Neural cell (in vitro differentiated cells): Measurements from ENCODE around the gene MAPT. TPM values are rescaled to one million over a fixed set of nuclear protein-coding genes. Genes with fewer than 3 reads are reported as not detected.

ENCODE experiments used
- H2AFZ ChIP-seq: fragments of 200-600, 300-800 bp; sonication (generic), shearing (Covaris generic); 2 replicates; pipeline ENCODE4 v1.6.0; 2014; ENCODE audit warnings: low read depth, mild to moderate bottlenecking, antibody characterized with exemption, low read length, moderate library complexity
- H3F3A ChIP-seq: fragments of 200-600 bp; shearing (Covaris generic); 2 replicates; pipeline ENCODE4 v1.6.1; 2016; ENCODE audit warnings: mild to moderate bottlenecking, moderate library complexity, mixed read lengths, antibody characterized with exemption, low read length; ENCODE audit not compliant: insufficient read depth, poor library complexity, severe bottlenecking
- H3K27ac ChIP-seq: fragments of 200-600, 300-800 bp; sonication (generic), shearing (Covaris generic); 2 replicates; pipeline ENCODE4 v1.5.1; 2014; ENCODE audit warnings: mild to moderate bottlenecking, low read length, moderate library complexity
- H3K27me3 ChIP-seq: fragments of 300-800, 200-600 bp; sonication (generic), shearing (Covaris generic); 2 replicates; pipeline ENCODE4 v1.6.0; 2014; ENCODE audit warnings: mild to moderate bottlenecking, low read depth, low read length, moderate library complexity; ENCODE audit not compliant: insufficient read depth
- H3K36me3 ChIP-seq: fragments of 300-800, 200-600 bp; sonication (generic), shearing (Covaris generic); 2 replicates; pipeline ENCODE4 v1.5.1; 2014; ENCODE audit warnings: mild to moderate bottlenecking, antibody characterized with exemption, low read length, moderate library complexity; ENCODE audit not compliant: insufficient read depth
- H3K4me2 ChIP-seq: fragments of 300-800, 200-600 bp; sonication (generic), shearing (Covaris generic); 2 replicates; pipeline ENCODE4 v1.6.0; 2014; ENCODE audit warnings: mild to moderate bottlenecking, low read length
- H3K4me3 ChIP-seq: fragments of 300-800, 200-600 bp; sonication (generic), shearing (Covaris generic); 2 replicates; pipeline ENCODE4 v1.5.1; 2014; ENCODE audit warnings: mild to moderate bottlenecking, low read length, moderate library complexity
- H3K79me2 ChIP-seq: fragments of 200-600 bp; shearing (Covaris generic); replicated peaks from 2 replicates; pipeline ENCODE4 v1.6.0; 2014; ENCODE audit warnings: mild to moderate bottlenecking, low read length, moderate library complexity; ENCODE audit not compliant: insufficient read depth
- H3K9ac ChIP-seq: fragments of 300-800, 200-600 bp; sonication (generic), shearing (Covaris generic); 2 replicates; pipeline ENCODE4 v1.6.1; 2016; ENCODE audit warnings: mild to moderate bottlenecking, low read length, mixed read lengths
- H3K9me2 ChIP-seq: fragments of 200-600 bp; shearing (Covaris generic); 2 replicates; pipeline ENCODE4 v1.6.1; 2016; ENCODE audit warnings: mild to moderate bottlenecking, low read length, mixed read lengths; ENCODE audit not compliant: insufficient read depth
- H3K9me3 ChIP-seq: fragments of 200-600, 300-800 bp; sonication (generic), shearing (Covaris generic); 2 replicates; pipeline ENCODE4 v1.6.1; 2016; ENCODE audit warnings: mild to moderate bottlenecking, mixed run types, low read length, moderate library complexity, mixed read lengths
- H4K20me1 ChIP-seq: fragments of 200-600 bp; shearing (Covaris generic); 2 replicates; pipeline ENCODE4 v1.6.1; 2016; ENCODE audit warnings: mild to moderate bottlenecking, mixed run types; ENCODE audit not compliant: insufficient read depth
- EP300 ChIP-seq: fragments of 450-650 bp; conservative IDR thresholded peaks from 2 replicates; pipeline ENCODE4 v1.6.1; 2014; ENCODE audit warnings: antibody characterized with exemption, mild to moderate bottlenecking, moderate library complexity; ENCODE audit not compliant: poor library complexity, severe bottlenecking
- EZH2 ChIP-seq: fragments of 200-600, 300-800 bp; shearing (Covaris generic), sonication (generic); IDR thresholded peaks from 2 replicates; pipeline ENCODE4 v1.6.1; 2014; ENCODE audit warnings: antibody characterized with exemption, low read length, borderline replicate concordance, mild to moderate bottlenecking; ENCODE audit not compliant: insufficient read depth, poor library complexity, severe bottlenecking
- MXI1 ChIP-seq: fragments of 450-650 bp; conservative IDR thresholded peaks from 2 replicates; pipeline ENCODE4 v1.6.1; 2014; ENCODE audit warnings: antibody characterized with exemption, mild to moderate bottlenecking; ENCODE audit not compliant: poor library complexity, severe bottlenecking
- POLR2AphosphoS5 ChIP-seq: IDR thresholded peaks from 2 replicates; pipeline ENCODE4 v1.6.1; 2012
- RAD21 ChIP-seq: fragments of 450-650 bp; conservative IDR thresholded peaks from 2 replicates; pipeline ENCODE4 v1.6.1; 2014; ENCODE audit warnings: antibody characterized with exemption, mild to moderate bottlenecking, moderate library complexity
- SMC3 ChIP-seq: fragments of 450-650 bp; conservative IDR thresholded peaks from 2 replicates; pipeline ENCODE4 v1.6.1; 2014; ENCODE audit warnings: antibody characterized with exemption, mild to moderate bottlenecking, moderate library complexity; ENCODE audit not compliant: poor library complexity
- TAF1 ChIP-seq: IDR thresholded peaks from 2 replicates; pipeline ENCODE4 v1.6.1; 2012; ENCODE audit warnings: low read depth
- polyA plus RNA-seq: library from polyadenylated mRNA; depleted of rRNA; stranded (reverse); fragments of >200 nt; gene quantifications from 2 replicates; pipeline ENCODE4 v1.2.3, GENCODE V29; 2014
- TF ChIP-seq, protein P1 (sequence below): fragments of 450-650 bp; IDR thresholded peaks from 2 replicates; pipeline ENCODE4 v1.5.1; 2014; ENCODE audit warnings: antibody characterized with exemption, mild to moderate bottlenecking, moderate library complexity; ENCODE audit not compliant: poor library complexity, severe bottlenecking
- TF ChIP-seq, protein P2 (sequence below): IDR thresholded peaks from 2 replicates; pipeline ENCODE4 v1.6.1; 2012; ENCODE audit warnings: borderline replicate concordance

Gene MAPT
- polyA plus RNA-seq, 1 donor from 2014 or later, result 94.5 TPM

DNA sequence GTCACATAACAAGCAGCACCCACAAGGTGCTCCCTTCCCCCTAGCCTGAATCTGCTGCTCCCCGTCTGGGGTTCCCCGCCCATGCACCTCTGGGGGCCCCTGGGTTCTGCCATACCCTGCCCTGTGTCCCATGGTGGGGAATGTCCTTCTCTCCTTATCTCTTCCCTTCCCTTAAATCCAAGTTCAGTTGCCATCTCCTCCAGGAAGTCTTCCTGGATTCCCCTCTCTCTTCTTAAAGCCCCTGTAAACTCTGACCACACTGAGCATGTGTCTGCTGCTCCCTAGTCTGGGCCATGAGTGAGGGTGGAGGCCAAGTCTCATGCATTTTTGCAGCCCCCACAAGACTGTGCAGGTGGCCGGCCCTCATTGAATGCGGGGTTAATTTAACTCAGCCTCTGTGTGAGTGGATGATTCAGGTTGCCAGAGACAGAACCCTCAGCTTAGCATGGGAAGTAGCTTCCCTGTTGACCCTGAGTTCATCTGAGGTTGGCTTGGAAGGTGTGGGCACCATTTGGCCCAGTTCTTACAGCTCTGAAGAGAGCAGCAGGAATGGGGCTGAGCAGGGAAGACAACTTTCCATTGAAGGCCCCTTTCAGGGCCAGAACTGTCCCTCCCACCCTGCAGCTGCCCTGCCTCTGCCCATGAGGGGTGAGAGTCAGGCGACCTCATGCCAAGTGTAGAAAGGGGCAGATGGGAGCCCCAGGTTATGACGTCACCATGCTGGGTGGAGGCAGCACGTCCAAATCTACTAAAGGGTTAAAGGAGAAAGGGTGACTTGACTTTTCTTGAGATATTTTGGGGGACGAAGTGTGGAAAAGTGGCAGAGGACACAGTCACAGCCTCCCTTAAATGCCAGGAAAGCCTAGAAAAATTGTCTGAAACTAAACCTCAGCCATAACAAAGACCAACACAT, 104.9 kb downstream of the MAPT start, which contains the start of gene STH:
Gene STH (plus strand): TSS at position 264 of the 913 bp plus-strand sequence. CDS start 30 bp downstream, at position 294.
- H3K27ac ChIP-seq, result no peak within 1 kb of the TSS

DNA sequence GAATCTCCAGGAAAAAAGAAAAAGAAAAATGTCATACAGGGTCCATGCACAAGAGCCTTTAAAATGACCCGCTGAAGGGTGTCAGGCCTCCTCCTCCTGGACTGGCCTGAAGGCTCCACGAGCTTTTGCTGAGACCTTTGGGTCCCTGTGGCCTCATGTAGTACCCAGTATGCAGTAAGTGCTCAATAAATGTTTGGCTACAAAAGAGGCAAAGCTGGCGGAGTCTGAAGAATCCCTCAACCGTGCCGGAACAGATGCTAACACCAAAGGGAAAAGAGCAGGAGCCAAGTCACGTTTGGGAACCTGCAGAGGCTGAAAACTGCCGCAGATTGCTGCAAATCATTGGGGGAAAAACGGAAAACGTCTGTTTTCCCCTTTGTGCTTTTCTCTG, 105.5 kb downstream of the MAPT start:
- H3K9me3 ChIP-seq, result no peaks in the 10 kb centered on the region
- no peaks in the 10 kb centered on the region for H3K9me2 ChIP-seq
- H3K27me3 ChIP-seq, result no peaks in the 10 kb centered on the region
- H3K27ac ChIP-seq, result no peak overlapping the region
- H4K20me1 ChIP-seq, result no peaks in the 10 kb centered on the region
- TF ChIP-seq POLR2AphosphoS5, result no peak
- TF ChIP-seq SMC3, result no peak
- TF ChIP-seq EZH2, result no peak
- TF ChIP-seq, protein P1, sequence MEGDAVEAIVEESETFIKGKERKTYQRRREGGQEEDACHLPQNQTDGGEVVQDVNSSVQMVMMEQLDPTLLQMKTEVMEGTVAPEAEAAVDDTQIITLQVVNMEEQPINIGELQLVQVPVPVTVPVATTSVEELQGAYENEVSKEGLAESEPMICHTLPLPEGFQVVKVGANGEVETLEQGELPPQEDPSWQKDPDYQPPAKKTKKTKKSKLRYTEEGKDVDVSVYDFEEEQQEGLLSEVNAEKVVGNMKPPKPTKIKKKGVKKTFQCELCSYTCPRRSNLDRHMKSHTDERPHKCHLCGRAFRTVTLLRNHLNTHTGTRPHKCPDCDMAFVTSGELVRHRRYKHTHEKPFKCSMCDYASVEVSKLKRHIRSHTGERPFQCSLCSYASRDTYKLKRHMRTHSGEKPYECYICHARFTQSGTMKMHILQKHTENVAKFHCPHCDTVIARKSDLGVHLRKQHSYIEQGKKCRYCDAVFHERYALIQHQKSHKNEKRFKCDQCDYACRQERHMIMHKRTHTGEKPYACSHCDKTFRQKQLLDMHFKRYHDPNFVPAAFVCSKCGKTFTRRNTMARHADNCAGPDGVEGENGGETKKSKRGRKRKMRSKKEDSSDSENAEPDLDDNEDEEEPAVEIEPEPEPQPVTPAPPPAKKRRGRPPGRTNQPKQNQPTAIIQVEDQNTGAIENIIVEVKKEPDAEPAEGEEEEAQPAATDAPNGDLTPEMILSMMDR, result no peak
- TF ChIP-seq TAF1, result no peak
- TF ChIP-seq, protein P2, sequence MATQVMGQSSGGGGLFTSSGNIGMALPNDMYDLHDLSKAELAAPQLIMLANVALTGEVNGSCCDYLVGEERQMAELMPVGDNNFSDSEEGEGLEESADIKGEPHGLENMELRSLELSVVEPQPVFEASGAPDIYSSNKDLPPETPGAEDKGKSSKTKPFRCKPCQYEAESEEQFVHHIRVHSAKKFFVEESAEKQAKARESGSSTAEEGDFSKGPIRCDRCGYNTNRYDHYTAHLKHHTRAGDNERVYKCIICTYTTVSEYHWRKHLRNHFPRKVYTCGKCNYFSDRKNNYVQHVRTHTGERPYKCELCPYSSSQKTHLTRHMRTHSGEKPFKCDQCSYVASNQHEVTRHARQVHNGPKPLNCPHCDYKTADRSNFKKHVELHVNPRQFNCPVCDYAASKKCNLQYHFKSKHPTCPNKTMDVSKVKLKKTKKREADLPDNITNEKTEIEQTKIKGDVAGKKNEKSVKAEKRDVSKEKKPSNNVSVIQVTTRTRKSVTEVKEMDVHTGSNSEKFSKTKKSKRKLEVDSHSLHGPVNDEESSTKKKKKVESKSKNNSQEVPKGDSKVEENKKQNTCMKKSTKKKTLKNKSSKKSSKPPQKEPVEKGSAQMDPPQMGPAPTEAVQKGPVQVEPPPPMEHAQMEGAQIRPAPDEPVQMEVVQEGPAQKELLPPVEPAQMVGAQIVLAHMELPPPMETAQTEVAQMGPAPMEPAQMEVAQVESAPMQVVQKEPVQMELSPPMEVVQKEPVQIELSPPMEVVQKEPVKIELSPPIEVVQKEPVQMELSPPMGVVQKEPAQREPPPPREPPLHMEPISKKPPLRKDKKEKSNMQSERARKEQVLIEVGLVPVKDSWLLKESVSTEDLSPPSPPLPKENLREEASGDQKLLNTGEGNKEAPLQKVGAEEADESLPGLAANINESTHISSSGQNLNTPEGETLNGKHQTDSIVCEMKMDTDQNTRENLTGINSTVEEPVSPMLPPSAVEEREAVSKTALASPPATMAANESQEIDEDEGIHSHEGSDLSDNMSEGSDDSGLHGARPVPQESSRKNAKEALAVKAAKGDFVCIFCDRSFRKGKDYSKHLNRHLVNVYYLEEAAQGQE, result no peak
- TF ChIP-seq RAD21, result no peak
- TF ChIP-seq MXI1, result no peak
- TF ChIP-seq EP300, result no peak
- no peak overlapping the region for H3K4me2 ChIP-seq
- H3K36me3 ChIP-seq, result no peaks in the 10 kb centered on the region
- H2AFZ ChIP-seq, result no peak overlapping the region
- no peak overlapping the region for H3K9ac ChIP-seq
- H3K4me3 ChIP-seq, result no peak overlapping the region
- no peaks in the 10 kb centered on the region for H3K79me2 ChIP-seq
- no peaks in the 10 kb centered on the region for H3F3A ChIP-seq

More for the DNA sequence above, 104.9 kb downstream of the MAPT start, which contains the start of gene STH:
- no peaks in the 10 kb centered on the region for H3K9me3 ChIP-seq
- no peaks in the 10 kb centered on the region for H3K79me2 ChIP-seq
- H3K36me3 ChIP-seq, result no peaks in the 10 kb centered on the region
- no peak for TF ChIP-seq EP300
- TF ChIP-seq RAD21, result no peak
- TF ChIP-seq POLR2AphosphoS5, result no peak
- no peak for TF ChIP-seq TAF1
- TF ChIP-seq, protein P2, result no peak
- TF ChIP-seq, protein P1, result no peak
- H3F3A ChIP-seq, result no peaks in the 10 kb centered on the region
- no peak within 1 kb of the TSS for H3K4me3 ChIP-seq
- no peaks in the 10 kb centered on the region for H3K9me2 ChIP-seq
- no peak within 1 kb of the TSS for H3K4me2 ChIP-seq
- H3K9ac ChIP-seq, result no peak within 1 kb of the TSS
- no peak within 1 kb of the TSS for H2AFZ ChIP-seq
- no peaks in the 10 kb centered on the region for H3K27me3 ChIP-seq
- H4K20me1 ChIP-seq, result no peaks in the 10 kb centered on the region
